H1 (cell line): ENCODE results near the gene CAMTA1.

Experiments used
- CREB1 ChIP-seq: IDR thresholded peaks from 2 replicates; pipeline ENCODE4 v1.6.1; 2012; ENCODE audit warnings: inconsistent platforms
- EZH2 ChIP-seq: fragments of 200-600 bp; sonication (generic); IDR thresholded peaks from 2 replicates; pipeline ENCODE4 v1.7.1; 2012; ENCODE audit warnings: low read depth, mild to moderate bottlenecking, moderate library complexity, low read length, inconsistent platforms; ENCODE audit not compliant: severe bottlenecking
- PHF8 ChIP-seq: fragments of 200-600 bp; sonication (generic); conservative IDR thresholded peaks from 2 replicates; pipeline ENCODE4 v1.7.1; 2012; ENCODE audit warnings: low read depth, mild to moderate bottlenecking, inconsistent platforms, low read length, moderate library complexity
- POLR2A ChIP-seq, 2 experiments: IDR thresholded peaks; 1 replicate in 1 of 2; 2 replicates in 1 of 2; pipeline ENCODE4 v1.6.1; 2011; ENCODE audit warnings: low read depth in 2 of 2, low read length in 2 of 2, mild to moderate bottlenecking in 2 of 2; ENCODE audit errors: control extremely low read depth in 1 of 2
- SP1 ChIP-seq: IDR thresholded peaks from 2 replicates; pipeline ENCODE4 v1.6.1; 2011; ENCODE audit warnings: low read depth, low read length
- SUZ12 ChIP-seq: fragments of 200-600 bp; sonication (generic); IDR thresholded peaks from 2 replicates; pipeline ENCODE4 v1.6.1; 2012; ENCODE audit warnings: mild to moderate bottlenecking, inconsistent platforms, low read length, moderate library complexity, mixed read lengths
- ZNF274 ChIP-seq: IDR thresholded peaks from 2 replicates; pipeline ENCODE4 v1.7.0; 2012; ENCODE audit warnings: low read length, borderline replicate concordance; ENCODE audit errors: extremely low read depth
- TF ChIP-seq, protein P1 (sequence below), 3 experiments: IDR thresholded peaks; 1 replicate in 2 of 3; 2 replicates in 1 of 3; pipeline versions ENCODE4 v1.5.1 to v1.6.1; 2011; ENCODE audit warnings: low read length in 3 of 3, mild to moderate bottlenecking in 3 of 3, inconsistent platforms in 2 of 3, low read depth in 1 of 3, moderate library complexity in 1 of 3; ENCODE audit not compliant: insufficient read depth in 1 of 3; ENCODE audit errors: control extremely low read depth in 1 of 3
- TF ChIP-seq, protein P2 (sequence below): IDR thresholded peaks from 2 replicates; pipeline ENCODE4 v1.6.1; 2012; ENCODE audit warnings: inconsistent platforms

DNA sequence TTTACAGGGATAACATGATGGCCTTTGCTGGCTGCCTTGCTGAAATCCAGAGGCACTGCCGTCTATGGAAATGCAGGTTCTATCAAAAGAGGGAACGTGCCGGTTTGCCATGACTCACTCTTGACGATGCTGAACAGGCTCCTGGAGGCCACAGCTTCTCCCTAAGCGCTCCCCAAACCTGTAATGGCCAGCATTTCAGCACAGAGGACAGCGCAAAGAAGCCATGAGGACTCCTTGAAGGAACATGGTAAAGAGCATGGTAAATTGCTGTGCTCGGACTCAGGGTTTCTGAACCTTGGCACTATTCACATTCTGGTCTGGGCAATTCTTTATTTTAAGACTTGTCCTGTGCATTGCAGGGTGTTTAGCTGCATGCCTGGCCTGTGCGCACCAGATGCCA is 217.5 kb downstream of the CAMTA1 start:
- TF ChIP-seq, protein P1, sequence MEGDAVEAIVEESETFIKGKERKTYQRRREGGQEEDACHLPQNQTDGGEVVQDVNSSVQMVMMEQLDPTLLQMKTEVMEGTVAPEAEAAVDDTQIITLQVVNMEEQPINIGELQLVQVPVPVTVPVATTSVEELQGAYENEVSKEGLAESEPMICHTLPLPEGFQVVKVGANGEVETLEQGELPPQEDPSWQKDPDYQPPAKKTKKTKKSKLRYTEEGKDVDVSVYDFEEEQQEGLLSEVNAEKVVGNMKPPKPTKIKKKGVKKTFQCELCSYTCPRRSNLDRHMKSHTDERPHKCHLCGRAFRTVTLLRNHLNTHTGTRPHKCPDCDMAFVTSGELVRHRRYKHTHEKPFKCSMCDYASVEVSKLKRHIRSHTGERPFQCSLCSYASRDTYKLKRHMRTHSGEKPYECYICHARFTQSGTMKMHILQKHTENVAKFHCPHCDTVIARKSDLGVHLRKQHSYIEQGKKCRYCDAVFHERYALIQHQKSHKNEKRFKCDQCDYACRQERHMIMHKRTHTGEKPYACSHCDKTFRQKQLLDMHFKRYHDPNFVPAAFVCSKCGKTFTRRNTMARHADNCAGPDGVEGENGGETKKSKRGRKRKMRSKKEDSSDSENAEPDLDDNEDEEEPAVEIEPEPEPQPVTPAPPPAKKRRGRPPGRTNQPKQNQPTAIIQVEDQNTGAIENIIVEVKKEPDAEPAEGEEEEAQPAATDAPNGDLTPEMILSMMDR (IDR thresholded peaks at IDR 0.05; ENCODE audit: control extremely low read depth in 1 of 3, insufficient read depth in 1 of 3, low read depth in 1 of 3, low read length in 3 of 3), result no peak
- TF ChIP-seq PHF8 (no peak), CREB1 (no peak), SP1 (no peak), POLR2A (IDR thresholded peaks at IDR 0.05; ENCODE audit: control extremely low read depth in 1 of 2, low read depth in 2 of 2, low read length in 2 of 2) (no peak), EZH2 (no peak), ZNF274 (no peak), SUZ12 (no peak)
- TF ChIP-seq, protein P2, sequence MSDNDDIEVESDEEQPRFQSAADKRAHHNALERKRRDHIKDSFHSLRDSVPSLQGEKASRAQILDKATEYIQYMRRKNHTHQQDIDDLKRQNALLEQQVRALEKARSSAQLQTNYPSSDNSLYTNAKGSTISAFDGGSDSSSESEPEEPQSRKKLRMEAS, result no peak
